Fibroblast of skin of scalp (primary cell): ENCODE data around the gene TRIM25.

Experiments
- DNase-seq: peaks from one replicate; pipeline ENCODE4 v3.0.0-alpha.2; 2013

The TRIM25 gene

DNA sequence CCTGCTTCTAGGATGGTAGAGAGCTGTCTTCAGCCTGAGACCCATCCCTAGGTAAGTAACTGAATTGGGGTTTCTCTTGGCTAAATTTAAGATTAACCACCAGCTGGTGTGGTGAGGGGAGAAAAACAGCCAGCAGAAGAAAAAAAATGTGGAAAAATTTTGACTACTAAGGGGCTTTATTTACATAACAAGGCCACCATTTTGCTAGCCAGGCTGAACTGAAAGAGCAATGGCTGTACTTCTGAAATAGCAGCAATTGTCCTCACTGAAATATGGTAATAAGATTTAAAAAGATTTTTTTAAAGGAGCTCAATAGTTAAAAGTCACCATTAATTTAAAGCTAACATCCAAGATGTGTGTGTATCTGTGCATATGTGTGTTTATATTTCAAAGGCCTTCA lies 12.4 kb upstream of the TRIM25 start:
- DNase-seq, result no peak

DNA sequence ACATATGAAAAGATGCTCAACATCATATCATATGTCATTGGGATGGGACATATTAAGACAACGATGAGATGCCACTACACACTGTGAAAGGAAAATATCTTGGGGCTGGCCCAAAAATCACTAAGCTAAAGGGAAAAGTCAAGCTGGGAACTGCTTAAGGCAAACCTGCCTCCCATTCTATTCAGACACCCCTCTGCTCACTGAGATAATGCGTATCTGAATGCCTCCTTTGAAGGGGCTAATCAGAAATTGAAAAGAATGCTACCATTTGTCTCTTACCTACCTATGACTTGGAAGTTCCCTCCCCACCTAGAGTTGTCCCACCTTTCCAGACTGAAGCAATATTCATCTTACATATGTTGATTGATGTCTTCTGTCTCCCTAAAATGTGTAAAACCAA lies 11.2 kb upstream of the TRIM25 start:
- DNase-seq, result no peak

DNA sequence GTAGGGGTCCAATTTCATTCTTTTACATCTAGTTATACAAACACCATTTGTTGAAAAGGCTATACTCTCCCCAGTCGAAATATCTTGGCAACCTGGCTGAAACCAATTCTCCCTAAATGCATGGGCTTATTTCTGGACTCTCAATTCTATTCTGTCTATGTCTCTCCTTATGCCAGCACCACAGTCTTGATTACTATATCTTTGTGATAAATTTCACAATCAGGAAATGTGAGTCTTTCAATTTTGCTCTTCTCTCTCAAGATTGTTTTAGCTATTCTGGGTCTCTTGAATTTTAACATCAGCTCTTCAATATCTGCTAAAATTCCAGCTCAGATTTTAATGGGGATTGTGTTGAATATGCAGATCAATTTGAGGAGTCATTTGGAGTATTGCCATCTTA lies 5.9 kb upstream of the TRIM25 start:
- DNase-seq, result no peak

DNA sequence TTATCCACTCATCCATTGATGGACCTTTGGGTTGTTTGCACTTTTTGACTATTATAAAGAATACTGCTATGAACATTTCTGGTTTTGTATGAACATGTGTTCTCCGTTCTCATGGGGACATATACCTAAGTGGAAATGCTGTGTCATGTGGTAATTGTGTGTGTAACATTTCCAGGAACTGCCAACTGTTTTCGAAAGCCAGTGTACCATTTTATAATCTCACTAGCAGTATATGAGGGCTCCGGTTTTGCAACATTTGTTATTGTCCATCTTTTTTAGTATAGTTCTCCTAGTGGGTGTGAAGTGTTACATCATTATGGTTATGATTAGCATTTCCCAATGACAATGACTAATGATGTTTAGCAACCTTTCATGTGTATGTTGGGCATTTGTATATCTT lies 5.1 kb upstream of the TRIM25 start:
- DNase-seq, result no peak

DNA sequence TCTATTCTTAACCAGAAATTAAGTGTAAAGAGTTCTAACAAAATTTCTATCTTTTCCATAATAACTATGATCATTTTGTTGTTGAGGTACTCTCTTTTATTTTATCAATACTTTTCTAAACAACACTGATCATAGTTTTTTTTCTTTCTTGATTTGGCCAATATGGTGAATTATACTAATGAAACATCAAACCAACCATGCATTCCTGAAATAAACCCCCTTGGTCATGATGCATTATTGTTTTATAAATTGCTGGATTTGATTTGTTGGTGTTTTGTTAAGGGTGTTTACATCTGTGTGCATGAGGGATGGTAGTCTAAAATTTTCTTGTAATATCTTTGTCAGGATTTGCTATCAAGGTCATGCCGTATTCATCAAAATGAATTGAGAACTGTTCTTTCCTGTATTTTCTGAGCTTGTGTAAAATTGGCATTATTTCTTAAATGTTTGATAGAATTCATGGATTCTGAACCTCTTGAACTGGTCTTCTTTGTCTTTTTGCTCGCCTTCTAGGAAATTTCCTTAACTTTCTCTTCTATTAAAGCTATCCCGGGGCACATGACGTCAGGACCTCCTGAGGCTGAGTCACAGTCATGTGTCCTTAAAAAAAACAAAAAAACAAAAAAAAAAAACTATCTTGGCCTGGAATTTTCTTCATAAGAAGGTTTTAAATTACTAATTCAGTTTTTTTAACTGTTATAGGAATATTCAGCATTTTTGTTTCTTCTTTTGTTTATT lies 3.9 kb upstream of the TRIM25 start:
- DNase-seq, result no peak

DNA sequence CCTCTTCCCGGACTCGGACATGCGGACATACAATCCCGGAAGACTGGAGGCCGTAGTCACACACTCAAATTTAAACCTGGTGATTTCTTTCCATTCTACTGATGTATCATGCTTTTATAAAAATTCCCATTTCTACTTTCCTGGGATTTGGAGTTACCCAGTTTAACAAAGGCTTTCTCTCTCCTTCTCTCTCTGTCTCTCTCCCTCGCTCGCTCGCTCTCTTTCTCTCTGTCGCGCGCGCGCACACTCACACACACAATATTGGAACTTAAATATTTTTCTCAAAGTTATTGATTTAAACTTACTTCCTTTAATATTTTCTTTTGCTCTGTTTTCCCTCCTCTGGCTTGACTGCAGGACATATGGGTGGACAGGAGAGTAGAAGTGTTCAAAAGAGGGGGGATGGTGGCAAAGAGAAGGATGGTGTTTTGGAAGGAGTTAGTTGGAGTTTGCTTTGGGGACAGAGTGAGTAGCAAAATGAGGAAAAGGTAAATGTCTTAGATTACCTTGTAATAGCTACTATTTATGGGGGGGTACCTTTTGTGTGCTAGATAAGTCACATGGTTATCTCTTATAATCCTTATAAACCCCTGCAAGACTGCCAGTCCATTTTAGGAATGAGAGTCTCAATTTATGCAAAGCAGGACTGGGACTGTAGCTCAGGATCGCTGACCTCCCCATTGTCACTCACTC lies 878 bp upstream of the TRIM25 start:
- DNase-seq, result no peak

DNA sequence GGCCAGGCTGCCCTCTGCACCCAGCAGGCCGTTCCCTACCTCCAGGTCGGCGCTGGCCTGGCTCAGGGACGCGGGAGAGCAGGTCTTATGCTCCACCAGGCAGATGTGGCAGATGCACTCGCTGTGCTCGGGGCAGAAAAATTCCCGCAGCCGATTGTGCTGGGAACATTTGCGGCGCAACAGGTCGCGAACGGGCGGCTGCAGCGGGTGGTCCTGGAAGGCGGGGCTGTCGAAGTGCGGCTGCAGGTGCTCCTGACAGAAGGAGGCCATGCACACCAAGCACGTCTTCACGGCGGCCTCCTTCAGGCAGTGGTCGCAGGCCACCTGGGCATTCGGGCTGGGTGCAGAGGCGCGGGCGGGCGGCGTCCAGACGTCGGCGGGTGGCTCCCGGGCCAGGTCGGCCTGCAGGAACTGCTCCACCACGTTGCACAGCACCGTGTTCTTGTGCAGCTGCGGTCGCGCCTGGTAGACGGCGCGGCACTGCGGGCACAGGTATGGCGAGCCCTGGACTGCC lies 439 bp downstream of the TRIM25 start:
- no peak for DNase-seq

DNA sequence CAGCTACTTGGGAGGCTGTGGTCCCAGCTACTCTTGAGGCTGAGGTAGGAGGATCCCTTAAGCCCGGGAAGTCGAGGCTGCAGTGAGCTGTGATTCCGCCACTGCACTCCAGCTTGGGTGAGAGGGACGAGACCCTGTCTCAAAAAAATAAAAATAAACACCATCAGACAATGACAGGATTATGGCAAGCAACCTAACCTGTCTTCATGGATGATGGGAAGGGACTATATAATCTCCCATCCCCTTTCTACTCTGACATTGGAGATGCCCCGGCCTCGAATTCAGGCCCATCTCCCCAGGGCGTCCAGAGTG lies 893 bp downstream of the TRIM25 start:
- no peak for DNase-seq

DNA sequence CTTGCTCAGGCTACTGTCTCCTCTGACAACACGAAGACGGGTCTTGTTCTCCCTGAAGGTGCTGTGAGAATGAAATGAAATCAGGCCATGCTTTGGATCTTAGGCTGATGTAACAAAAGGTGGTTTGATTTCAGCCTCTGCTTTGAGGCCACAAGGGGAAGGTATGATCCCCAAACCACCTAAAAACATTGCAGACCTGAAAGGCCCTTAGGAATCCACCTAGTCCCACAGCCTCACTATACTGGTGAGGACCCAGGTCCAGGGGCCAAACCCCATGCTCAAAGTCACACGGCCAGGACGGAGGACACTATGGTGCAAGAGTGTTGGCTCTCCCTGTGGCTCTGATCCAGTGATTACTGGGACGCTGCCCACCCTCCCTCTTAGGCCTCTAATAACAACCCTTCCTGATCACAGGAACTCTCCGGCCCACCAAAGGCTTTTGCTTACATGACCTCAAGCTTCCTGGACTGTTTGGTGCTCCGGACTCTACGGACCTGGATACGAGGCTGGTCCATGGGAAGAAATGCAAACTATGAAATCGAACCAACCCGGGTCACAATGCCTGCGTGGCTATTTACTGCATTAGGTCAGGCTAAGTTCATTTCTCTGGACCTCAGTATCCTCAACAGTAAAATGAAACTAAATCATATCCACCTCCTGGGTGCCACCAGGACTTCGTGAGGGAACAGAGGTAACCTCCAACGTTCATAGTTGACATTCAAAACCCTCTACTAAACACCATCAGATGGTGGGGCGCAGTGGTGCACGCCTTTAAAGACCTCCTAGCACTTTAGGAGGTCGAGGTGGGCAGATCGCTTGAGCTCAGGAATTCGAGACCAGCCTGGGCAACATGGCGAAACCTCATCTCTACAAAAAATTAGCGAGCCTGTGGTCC lies 1.5 kb downstream of the TRIM25 start:
- DNase-seq, result no peak

DNA sequence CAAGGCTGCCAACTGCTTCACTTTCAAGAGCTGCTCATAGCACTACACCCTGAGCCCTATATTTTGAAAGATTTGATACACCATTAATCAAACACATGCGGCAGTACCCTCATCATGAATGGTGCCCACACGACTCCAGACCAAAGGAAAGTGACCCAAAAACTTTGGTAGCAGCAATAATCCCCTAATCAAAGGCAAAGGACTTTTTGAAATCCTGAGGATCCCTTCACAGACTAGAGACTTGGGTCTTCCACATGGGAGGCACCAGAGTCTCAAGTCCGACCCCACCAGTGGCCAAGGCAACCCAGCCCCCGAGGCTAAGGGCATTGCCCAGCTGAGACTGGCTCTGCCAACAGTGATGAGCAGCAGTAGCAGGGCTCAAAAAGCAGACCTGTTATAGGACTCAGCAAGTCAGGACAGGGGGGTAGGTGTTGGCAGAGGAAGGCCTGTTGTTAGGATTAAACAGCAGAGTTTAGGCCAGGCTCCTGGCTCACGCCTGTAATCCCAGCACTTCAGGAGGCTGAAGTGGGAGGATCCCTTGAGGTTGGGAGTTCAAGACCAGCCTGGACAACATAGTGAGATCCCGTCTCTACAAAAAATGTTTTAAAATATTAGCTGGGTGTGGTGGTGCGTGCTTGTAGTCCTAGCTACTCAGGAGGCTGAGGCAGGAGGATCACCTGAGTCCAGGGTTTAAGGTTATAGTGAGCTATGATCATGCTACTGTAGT lies 3.2 kb downstream of the TRIM25 start:
- DNase-seq, result no peak

DNA sequence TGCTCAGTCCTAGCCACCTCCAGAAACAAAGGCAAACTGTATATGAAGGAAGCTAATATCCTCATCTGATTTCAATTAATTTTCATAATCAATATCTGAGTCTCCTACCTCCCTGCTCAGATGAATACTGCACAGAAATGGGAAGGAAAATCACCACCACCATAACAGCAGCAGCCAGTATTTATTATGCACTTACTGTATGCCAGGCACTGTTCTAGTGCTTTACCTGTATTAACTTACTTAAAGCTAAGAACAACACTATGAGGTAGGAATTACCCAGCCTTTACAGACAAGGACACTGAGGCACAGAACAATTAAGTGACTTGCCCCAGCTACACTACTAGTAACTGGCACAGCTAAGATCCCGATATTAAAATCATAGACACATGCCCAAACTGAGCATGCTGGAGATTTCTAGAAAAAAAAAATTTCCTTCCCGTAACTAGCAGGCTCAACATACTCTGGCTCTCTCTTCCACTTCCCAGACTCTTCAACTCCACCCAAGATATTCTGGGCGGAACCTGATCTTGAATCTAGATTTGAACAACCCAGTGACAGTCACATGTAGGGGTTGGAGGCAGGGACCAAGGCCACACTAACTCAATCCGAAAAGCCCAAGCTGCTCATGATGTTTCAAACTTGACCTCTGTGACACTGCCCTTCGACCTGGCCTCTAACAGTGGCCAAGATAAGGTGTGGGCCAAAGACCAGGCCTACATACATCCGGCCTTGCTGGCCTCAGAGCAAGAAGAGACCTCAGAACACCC lies 3.9 kb downstream of the TRIM25 start:
- DNase-seq, result no peak

DNA sequence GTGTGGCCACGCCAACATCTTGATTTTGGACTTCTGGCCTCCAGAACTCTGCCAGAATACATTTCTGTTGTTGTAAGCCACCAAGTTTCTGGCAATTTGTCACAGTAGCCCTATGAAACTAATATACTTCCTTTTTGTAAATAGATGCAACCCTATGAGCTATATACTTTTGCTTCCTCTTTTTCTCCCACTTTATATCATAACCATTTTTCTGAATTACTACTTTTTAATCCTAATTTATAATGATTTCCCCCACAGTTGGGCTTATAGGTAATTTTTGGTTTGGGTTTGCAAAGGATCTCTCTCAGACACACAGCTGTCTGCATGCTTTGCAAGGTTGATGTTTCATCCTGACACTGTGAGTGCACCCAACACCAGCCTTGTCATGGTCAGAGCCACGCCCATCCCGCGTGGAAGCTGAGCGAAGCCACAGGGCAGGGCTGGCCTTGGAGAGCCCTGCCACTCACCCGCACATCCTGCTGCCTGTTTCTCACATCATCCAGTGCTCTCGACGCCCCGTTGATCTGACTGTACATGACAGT lies 5.8 kb downstream of the TRIM25 start:
- DNase-seq, result no peak

DNA sequence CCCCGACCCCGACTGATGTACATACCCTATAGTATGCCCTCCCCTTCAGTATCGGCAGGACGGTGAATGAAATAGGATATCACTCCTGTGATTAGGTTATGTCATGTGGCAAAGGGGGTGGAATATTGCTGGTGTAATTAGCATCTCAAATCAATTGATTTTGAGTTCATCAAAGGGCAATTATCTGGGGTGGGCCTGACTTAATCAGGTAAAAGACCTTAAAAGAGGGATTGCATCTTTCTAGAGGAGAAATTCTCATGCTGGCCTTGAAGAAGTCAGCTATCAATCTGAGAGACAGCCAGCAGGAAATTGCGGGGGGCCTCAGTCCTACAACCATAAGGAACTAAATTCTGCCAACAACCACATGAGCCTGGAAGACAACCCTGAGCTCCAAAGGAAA lies 10.3 kb downstream of the TRIM25 start:
- DNase-seq, result no peak

DNA sequence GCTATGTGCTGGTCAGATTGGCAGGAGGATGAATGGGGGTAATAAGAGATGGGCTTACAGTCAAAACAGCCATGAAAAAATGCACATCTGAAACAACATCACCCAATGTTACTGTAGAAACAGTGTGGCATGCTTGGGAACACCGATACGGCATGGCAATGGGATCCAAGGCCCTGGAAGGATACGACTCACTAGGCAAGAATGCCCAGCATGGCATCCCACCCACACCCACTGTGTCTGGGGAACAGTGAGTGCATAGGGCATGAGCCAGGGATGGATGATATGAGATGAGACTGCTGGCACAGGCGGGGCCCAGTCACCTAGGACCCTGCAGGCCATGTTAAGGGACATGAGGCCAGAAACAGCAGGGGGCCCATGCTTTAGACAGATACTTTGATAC lies 11.5 kb downstream of the TRIM25 start:
- DNase-seq, result peak; percentile 83

DNA sequence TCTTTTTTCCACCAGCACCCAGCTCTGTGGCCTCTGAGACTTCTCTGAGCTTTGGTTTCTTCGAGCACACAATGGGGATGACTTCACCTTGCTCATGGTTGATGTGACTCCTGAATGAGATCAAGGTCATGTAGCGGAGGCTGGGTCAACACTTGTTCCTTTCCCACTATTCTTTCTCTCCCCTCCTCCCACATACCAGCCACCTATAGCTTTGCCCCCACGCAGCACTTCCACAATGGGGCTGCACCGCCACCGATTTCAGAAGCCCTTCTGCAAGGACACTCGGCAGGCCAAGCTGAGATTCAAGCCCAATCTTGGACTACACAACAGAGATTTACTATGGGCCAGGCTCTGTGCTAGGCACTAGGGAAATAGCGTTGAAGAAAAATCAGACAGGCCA lies 14.4 kb downstream of the TRIM25 start:
- DNase-seq, result no peak

DNA sequence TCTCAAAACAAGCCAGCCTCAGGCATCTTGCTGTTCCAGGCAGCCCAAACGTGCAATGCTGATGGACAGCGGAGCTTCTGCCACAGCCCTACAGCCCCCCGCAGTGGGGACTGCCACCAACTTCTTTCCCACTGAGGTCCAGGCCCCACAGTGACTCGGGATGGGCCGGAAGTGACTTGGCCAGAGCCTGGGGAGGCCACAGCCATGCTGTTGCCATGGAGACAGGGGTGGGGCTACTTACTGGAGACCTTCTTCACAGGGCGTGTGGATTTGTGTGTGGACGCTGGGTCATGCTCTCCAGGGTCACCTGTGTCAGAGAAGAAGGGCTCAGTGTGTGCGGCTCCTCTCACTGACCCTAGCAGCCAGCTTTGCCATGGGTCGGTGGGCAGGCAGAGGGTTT lies 15.0 kb downstream of the TRIM25 start:
- no peak for DNase-seq

DNA sequence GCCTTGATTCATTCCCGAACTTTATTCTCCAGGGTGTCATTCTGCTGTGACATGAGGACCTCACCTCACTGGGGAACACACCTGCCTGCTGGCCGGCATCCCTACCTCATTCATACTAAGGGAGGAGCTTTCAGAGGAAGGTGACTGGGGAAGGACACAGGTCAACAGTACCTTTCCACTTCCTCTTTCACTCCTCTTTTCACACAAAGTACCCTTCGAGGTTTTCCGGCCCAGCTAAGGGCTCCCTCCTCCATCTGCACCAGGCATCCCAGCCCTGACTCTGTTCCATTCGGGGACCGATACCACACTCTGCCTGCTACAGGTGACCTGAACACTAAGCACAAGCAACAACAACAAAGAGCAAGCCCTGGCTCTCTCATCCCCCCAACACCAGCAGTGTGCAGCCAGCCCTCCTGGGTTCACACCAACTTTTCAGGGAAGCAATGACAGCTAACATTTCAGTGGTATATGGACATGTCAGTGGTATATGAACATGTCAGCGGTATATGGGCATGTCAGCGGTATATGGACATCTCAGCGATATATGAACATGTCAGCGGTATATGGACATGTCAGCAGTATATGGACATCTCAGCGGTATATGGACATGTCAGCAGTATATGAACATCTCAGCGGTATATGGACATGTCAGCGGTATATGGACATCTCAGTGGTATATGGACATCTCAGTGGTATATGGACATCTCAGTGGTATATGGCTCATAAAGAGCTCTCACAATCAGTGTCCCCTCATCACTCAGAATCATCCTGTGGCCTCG lies 16.0 kb downstream of the TRIM25 start:
- no peak for DNase-seq

DNA sequence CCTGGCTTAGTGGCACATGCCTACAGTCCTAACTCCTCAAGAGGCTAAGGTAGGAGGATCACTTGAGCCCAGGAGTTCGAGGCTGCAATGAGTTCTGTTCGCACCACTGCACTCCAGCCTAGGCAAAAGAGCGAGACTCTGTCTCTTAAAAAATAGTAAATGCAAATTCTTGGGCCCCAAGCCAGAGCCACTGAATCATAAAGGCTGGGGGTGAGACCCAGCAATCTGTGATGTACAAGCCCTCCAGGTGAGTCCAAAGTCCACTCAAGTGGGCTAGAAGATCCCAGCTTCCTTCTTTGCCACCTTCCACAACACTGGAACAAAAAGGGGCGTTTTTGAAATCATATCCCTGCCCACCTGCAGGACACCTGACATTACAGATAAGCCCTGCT lies 16.9 kb downstream of the TRIM25 start:
- DNase-seq, result no peak

DNA sequence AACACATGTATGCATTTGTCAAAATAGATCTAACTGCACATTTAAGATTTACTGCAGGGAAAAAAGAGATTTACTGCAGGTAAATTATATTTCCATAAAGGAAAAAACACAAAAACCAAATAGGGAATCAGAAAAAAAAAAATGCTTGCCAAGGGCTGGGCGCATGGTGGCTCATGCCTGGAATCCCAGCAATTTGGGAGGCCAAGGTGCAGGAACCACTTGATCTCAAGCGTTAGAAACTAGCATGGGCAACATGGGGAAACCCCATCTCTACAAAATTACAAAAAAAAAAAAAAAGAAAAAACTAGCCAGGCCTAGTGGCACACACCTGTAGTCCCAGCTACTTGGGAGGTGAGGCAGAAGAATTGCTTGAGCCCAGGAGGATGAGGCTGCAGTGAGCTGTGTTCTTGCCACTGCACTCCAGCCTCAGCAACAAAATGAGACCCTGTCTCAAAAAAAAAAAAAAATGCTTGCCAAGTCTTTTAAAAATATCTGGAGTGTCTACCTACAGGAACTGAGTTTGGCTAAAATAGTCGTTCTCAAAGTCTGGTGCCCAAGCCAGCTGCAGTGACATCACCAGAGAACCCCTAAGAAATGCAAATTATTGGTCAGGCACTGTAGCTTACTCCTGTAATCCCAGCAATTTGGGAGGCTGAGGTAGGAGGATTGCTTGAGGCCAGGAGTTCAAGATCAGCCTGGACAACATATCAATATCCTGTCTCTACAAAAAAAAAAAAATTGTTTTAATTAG lies 17.5 kb downstream of the TRIM25 start:
- DNase-seq, result no peak

DNA sequence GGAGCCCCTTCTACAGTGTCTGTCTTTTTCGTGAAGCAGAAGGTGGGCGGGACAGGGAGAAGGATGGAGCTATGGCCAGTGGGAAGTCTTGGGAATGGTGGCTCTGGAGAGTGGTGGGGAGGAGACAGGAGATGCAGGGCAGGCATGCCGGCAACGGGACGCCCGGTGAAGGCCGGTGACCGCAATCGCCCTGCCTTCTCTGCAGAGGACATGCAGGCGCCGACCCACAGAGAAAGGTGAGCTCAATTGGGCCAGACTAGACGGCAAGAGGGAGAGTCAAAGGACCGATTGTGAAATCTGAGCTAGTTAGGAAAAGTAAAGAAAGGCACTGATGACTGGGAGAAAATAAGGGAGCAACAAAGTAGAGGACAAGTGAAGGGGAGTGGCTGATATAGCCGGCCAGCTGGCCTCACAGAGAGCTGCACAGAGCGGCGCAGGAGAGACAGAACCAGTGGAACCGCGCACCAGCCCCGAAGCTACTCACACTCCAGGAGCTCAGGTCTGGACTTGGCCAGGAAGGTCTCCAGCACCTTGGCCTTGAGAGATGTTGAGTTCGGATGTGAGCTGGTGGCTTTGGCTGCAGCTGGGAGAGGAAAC lies 18.9 kb downstream of the TRIM25 start:
- DNase-seq, result no peak
